Gastroesophageal sphincter (tissue), 3 donors: ENCODE data around the gene YPEL3.

Experiments
- EP300 ChIP-seq: sonication (generic); formaldehyde crosslinking; IDR thresholded peaks from one replicate; pipeline ENCODE4 v1.6.1; 2017; ENCODE audit warnings: antibody characterized with exemption, mild to moderate bottlenecking
- POLR2A ChIP-seq, 2 donors: fragments of 450-650 bp; IDR thresholded peaks; one replicate each; pipeline ENCODE4 v1.6.1; 2017; ENCODE audit warnings: antibody characterized with exemption in 2 of 2, mild to moderate bottlenecking in 2 of 2, moderate library complexity in 1 of 2
- POLR2AphosphoS5 ChIP-seq: sonication (generic); formaldehyde crosslinking; IDR thresholded peaks from one replicate; pipeline ENCODE4 v1.6.1; 2017; ENCODE audit warnings: antibody characterized with exemption
- TF ChIP-seq, protein P1 (sequence below), 4 experiments: fragments of 200-600 bp in 2 of 4; fragments of 450-650 bp in 2 of 4; sonication (generic) in 1 of 4; IDR thresholded peaks; one replicate each; pipeline ENCODE4 v1.5.1; 2017 to 2019; ENCODE audit warnings: antibody characterized with exemption in 4 of 4, mild to moderate bottlenecking in 2 of 4, moderate library complexity in 2 of 4

DNA sequence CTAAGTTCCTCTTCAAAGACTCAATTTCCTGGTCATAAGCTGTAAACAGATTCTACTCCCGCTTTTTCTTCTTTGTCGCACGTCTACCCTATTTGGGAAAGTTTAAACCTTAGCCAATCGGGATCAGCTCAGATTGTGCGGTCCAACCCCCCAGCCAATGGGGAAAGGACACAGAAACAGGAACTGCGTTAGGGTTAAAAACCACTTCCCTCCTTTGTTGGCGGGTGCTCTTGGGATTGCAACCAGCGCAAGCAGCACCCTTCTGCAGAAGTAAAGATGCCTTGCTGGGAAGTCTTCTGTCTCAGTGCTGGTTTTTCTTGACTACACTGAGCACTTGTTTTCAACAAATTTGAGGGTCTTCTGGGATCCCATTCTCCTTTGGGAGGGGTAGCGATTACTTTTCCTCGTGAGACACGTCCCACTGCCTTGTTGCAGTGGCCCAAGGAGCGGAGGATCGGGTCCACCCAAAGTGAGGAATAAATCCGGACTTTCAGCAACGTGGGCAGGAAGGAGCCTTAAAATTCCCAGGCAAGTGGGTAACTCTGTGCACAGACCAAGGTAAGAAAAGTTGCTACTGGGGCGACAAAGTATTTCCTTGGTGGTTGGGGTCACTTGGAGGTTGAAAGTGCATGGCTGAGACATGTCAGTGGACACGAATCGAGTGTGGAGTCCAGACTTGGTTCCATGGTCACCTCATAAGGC, 1.0 kb upstream of the YPEL3 start:
- TF ChIP-seq POLR2AphosphoS5 (no peak), POLR2A (IDR thresholded peaks at IDR 0.05) (no peak), EP300 (no peak)
- TF ChIP-seq, protein P1, sequence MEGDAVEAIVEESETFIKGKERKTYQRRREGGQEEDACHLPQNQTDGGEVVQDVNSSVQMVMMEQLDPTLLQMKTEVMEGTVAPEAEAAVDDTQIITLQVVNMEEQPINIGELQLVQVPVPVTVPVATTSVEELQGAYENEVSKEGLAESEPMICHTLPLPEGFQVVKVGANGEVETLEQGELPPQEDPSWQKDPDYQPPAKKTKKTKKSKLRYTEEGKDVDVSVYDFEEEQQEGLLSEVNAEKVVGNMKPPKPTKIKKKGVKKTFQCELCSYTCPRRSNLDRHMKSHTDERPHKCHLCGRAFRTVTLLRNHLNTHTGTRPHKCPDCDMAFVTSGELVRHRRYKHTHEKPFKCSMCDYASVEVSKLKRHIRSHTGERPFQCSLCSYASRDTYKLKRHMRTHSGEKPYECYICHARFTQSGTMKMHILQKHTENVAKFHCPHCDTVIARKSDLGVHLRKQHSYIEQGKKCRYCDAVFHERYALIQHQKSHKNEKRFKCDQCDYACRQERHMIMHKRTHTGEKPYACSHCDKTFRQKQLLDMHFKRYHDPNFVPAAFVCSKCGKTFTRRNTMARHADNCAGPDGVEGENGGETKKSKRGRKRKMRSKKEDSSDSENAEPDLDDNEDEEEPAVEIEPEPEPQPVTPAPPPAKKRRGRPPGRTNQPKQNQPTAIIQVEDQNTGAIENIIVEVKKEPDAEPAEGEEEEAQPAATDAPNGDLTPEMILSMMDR (IDR thresholded peaks at IDR 0.05), result no peak
